ENCODE measurements around the gene MEGF6.

The MEGF6 gene

DNA sequence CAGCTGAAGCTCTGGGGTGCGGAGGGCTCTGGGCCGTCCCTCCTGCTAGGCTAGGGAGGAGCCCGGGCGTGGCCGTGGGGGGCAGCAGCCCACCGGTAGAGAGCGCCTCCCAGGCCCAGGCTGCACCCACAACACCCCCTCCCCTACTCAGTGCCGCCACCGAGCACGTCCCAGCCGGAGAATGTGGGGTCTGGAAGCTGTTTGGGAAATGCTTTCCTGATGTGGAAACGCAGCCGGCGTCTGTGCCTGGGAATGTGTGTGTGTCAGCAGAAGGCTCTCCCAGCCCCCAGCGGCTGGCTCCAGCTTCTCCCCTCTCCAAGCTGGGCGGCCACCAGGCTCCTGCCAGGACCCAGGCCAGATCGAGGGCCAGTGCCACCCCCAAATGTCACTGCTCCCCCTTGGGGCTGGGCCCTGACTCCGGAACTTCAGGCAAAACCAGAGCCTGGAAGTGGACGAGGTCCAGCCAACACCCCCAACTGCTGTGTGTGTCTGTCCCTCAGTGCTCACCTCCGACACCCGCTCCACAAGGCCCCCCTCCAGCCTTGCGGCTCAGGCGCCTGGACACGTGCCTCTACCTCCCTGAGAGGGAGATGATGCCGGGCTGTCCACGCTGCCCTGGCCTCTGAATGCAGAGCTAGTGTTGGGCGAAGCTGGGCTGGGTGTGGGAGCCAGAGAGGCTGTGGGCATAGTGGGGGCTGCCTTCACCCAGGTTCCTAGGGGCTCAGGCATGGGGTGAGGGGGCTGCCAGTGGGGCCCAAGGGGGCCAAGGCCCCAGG is 74.7 kb downstream of the MEGF6 start:
- peak overlapping the region; percentile 16; the same call in 1 of the 2 replicates for H3K27ac ChIP-seq
- peak overlapping the region; percentile 82 for H3K4me2 ChIP-seq
- no peaks in the 10 kb centered on the region for H3K36me3 ChIP-seq
- no peak for TF ChIP-seq Cebpa-rat (IDR thresholded peaks at IDR 0.05)
- H3K4me3 ChIP-seq = no peak overlapping the region
- H3K4me1 ChIP-seq = peaks cover 96% of the 10 kb centered on the region
- H3K9ac ChIP-seq = 0 out of 2 replicates have a peak overlapping the region, but pooled peaks have one; percentile 39
- peaks cover 99% of the 10 kb centered on the region for H4K20me1 ChIP-seq
- no peaks in the 10 kb centered on the region for H3K27me3 ChIP-seq
- no peaks in the 10 kb centered on the region for H3K9me3 ChIP-seq

GRCh38 chr1:3535732-3536131 is 75.6 kb downstream of the MEGF6 start:
- peaks cover 95% of the 10 kb centered on the region for H4K20me1 ChIP-seq
- H3K27ac ChIP-seq = no peak overlapping the region; the same call in 1 of the 2 replicates
- no peaks in the 10 kb centered on the region for H3K36me3 ChIP-seq
- H3K9me3 ChIP-seq = no peaks in the 10 kb centered on the region
- H3K4me1 ChIP-seq = peaks cover 87% of the 10 kb centered on the region
- H3K4me3 ChIP-seq = no peak overlapping the region
- no peak overlapping the region for H3K9ac ChIP-seq
- no peaks in the 10 kb centered on the region for H3K27me3 ChIP-seq
- no peak for TF ChIP-seq Cebpa-rat (IDR thresholded peaks at IDR 0.05)
- peak overlapping the region; percentile 82 for H3K4me2 ChIP-seq

DNA sequence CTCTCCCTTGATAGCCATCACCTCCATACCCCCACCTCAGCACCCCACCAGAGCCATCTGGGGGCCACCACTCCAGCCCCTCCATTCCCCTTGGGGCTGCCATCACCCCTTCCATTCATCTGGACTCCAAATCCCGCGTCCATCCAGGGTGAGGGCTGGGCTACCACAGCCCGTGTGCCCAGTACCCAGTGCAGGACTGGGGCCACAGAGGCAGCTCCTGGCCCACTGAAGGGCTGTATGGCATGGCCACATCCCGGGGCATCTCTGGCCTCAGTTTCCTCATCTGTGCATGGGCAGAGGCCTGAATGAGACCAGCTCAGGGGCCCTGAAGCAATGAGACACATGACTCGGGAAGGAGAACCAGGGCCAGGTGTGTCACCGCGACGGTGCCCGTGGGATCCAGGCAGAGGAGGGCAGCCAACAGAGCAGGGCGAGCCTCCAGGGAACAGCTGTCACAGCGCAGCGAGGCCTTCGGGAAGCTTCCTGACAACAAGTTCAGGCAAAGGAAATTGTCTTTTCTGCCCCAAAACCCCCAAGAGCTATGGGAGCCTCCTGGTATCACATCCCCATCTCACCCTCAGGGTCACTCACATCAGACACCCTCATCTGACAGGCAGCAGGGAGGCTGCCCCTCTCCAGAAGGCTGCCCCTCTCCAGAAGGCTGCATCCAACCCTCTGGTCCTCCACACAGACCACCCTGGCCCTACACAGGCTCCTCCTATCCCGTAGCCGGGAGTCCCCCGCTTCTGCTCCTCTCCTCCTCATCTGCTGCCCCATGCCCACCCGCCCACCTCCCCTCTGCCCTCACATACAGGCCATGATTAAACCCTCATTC is 76.3 kb downstream of the MEGF6 start:
- TF ChIP-seq Cebpa-rat (IDR thresholded peaks at IDR 0.05) = no peak
- Histone ChIP-seq H3K27me3 (no peaks in the 10 kb centered on the region), H3K4me1 (peaks cover 87% of the 10 kb centered on the region), H3K36me3 (no peaks in the 10 kb centered on the region), H3K4me3 (no peak overlapping the region), H3K4me2 (peak overlapping the region; percentile 82), H3K9ac (no peak overlapping the region), H4K20me1 (peaks cover 95% of the 10 kb centered on the region), H3K27ac (no peak overlapping the region), H3K9me3 (no peaks in the 10 kb centered on the region)

DNA sequence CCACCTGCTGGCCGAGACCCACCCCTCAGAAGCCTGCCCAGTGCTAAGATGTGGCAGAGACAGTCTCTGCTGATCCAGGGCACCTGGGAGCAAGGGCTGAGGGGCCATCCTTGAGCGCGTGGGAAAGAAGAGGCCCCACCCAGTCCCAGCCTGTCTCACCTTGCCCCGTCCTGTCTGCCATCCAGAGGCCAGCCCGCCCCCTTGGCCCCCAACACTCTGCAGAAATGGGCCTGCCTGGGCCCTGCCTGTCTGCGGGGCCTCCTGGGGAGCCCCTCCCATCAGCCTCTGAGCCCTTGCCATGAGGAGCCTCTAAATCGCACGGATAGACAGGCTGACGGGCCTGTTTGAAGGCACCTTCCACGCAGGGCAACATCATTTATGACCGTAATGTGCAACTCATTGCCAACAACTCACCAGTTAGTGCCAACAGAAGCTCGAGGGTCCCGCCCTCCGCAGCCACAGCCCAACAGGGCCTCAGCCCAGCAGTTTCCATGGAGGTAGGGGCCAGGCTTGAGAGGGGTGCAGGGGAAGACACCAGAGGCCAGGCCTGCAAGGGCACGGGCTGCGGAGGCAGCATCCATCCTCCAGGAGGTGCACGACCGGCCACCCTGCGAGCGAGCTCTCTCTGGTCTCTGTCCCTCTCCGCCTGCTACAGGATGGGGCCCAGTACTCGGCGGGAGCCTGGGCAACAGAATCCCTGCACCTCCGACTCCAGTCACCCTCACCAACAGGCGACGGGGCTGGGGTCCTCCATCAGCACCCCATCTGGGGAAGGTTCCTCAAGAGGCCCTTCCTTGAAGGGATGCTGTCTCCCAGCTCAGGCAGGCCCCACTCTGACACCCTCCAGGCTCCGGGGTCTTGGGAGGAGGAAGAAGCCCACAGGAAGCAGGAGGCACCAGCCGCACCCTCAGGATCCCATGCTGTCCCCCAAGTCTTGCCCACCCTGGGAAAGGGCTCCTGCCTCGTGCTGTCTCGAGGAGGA is 78.0 kb downstream of the MEGF6 start:
- no peak overlapping the region for H3K27ac ChIP-seq
- H3K4me1 ChIP-seq = peaks cover 84% of the 10 kb centered on the region

DNA sequence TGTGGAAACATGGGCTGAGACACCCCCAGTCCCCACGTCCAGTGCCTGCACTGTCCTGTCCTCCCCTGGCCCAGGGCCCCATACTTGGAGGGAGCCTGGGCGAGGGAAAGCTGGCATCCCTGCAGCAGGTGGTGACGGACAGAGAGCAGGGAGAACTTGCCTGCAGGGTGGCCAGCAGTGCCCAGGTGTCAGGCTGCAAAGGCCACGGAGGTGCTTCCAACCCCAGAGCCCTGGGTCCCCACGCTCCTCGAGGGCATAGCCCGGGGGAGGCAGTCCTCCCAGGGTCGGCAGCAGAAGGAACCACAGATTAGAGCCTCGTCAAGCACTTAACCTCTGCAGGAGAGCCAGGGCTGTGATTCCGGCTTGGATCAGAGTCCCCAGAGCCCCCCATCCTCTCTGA is 79.4 kb downstream of the MEGF6 start:
- Histone ChIP-seq H3K4me2 (no peak overlapping the region), H3K27ac (no peak overlapping the region), H3K36me3 (peaks cover 3% of the 10 kb centered on the region; the same call in 1 of the 2 replicates), H3K4me3 (no peak overlapping the region), H3K27me3 (no peaks in the 10 kb centered on the region), H3K4me1 (peaks cover 78% of the 10 kb centered on the region), H3K9me3 (no peaks in the 10 kb centered on the region), H4K20me1 (peaks cover 95% of the 10 kb centered on the region), H3K9ac (no peak overlapping the region)
- TF ChIP-seq Cebpa-rat (IDR thresholded peaks at IDR 0.05) = no peak

More for the DNA sequence above, 78.0 kb downstream of the MEGF6 start:
- Histone ChIP-seq H3K4me2 (peak overlapping the region; percentile 82; the same call in 1 of the 2 replicates), H3K36me3 (peaks cover 3% of the 10 kb centered on the region; the same call in 1 of the 2 replicates), H4K20me1 (peaks cover 95% of the 10 kb centered on the region), H3K4me3 (no peak overlapping the region), H3K9me3 (no peaks in the 10 kb centered on the region), H3K9ac (no peak overlapping the region), H3K27me3 (no peaks in the 10 kb centered on the region)
- TF ChIP-seq Cebpa-rat (IDR thresholded peaks at IDR 0.05) = no peak

DNA sequence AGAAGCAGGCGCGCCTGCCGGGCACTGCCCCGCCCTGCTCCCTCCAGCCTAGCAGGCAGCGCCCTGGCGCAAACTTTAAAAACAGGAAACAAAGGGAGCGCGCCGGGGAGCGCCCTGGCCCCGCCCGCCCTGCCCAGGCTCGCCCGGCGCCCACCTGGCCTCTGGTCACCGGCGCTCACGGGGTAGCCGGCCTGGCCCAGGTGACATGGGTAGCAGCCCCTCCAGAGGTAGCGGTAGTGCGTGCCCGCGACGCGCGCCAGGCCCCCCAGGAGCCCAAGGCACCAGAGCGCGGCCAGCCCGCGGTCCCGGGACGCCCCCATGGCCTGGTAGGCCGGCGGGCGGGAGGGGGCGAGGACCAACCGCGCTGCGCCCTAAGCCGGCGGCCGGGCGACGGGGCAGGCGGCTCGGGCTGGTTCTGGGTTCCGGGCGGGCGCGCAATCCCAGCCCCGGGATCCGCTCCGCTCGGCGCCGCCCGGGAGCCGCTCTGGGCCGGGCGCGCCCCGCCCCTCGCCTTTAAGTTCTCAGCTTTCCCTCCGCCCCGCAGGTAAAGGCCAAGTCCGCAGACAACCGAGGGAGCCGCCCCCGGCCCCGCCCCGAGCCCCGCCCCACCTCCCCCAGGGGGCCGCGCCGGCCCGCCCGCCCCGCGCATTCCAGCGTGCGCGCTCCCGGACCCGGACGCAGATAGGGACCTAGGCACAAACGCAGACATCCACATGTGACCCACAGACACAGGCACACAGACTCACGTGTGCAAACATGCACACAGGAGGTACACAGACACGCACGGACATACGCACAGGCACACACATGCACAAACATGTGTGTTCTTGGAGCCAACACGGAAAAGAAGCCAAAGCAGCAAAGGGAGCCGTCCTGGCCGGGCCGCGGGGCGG is 80.1 kb downstream of the MEGF6 start:
- Histone ChIP-seq H3K4me1 (peaks cover 78% of the 10 kb centered on the region), H3K27me3 (no peaks in the 10 kb centered on the region), H3K9me3 (no peaks in the 10 kb centered on the region), H3K36me3 (peaks cover 3% of the 10 kb centered on the region; the same call in 1 of the 2 replicates), H3K4me3 (peak overlapping the region; percentile 74), H3K9ac (peak overlapping the region; percentile 73), H4K20me1 (peaks cover 95% of the 10 kb centered on the region), H3K27ac (0 out of 2 replicates have a peak overlapping the region, but pooled peaks have one; percentile 38), H3K4me2 (peak overlapping the region; percentile 100)
- no peak for TF ChIP-seq Cebpa-rat (IDR thresholded peaks at IDR 0.05)

DNA sequence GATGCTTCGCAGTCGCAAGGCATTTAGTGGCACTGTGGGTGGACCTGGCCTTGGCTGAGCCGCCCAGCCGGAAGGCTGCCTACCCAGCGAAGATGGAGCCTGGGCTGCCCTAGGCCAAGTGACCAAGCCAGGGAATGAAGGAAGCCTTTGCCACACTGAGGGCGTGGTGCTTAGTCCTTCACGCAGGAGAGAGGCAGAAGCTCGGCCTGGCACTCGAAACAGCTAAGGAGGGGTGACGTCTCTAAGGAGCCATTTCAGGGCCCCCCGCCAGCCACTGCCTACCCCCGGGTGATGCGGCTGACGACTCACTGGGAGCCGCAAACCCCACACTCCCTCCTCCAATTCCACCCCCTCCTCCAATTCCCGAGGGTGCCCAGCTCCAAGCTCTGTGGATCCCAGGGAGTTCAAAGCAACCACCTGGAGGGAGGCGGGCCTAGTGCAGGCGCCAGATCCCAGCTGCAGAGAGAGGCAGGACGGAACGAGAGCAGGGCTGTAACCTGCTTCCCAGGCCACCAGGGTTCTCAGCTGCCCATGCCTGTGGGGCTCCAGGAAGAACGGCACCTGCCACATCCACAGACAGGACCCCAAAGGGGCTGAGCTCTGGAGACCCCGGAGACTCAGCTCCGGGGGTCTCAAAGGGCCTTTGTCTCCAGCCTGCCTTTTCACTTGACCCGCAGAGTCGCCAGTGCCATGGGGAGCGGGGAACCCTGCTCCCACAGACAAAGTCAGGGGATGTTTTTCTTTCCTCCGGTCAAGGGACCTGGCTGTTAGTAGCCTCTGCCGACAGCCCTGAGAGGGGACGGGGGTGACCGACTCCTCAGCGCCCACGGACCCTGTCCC is 81.0 kb downstream of the MEGF6 start:
- H3K27ac ChIP-seq = 0 out of 2 replicates have a peak overlapping the region, but pooled peaks have one; percentile 38
- peaks cover 3% of the 10 kb centered on the region; the same call in 1 of the 2 replicates for H3K36me3 ChIP-seq
- peaks cover 78% of the 10 kb centered on the region for H3K4me1 ChIP-seq
- H3K4me3 ChIP-seq = peak overlapping the region; percentile 74
- H3K4me2 ChIP-seq = peak overlapping the region; percentile 100
- no peaks in the 10 kb centered on the region for H3K9me3 ChIP-seq
- no peak for TF ChIP-seq Cebpa-rat (IDR thresholded peaks at IDR 0.05)
- no peaks in the 10 kb centered on the region for H3K27me3 ChIP-seq
- peaks cover 95% of the 10 kb centered on the region for H4K20me1 ChIP-seq
- peak overlapping the region; percentile 73 for H3K9ac ChIP-seq
